ENCODE results near the gene GRHL3.

The GRHL3 gene

GRCh38 chr1:24318615-24319311 is 394 bp upstream of the GRHL3 start:
- no peak for DNase-seq (ENCODE audit: low read depth)

DNA sequence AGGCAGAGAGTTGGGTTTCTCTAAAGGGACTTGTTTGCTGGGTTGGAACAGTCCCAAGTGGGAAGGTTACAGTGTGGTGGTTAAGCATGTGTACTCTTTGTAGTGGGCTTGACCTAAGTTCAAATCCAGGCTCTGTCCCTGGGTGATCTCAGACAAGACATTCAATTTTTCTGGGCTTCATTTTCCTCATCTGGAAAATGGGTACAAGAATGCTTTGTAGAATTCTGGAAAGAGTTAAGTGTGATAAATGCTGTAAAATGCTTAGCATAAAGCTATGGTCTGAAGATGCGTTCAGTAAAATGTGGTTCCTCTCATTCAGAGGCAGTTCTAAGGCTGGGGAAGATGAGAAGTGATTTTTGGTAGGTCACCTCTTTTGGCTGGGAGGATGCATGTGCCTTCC is 805 bp downstream of the GRHL3 start:
- no peak for DNase-seq (ENCODE audit: low read depth)

DNA sequence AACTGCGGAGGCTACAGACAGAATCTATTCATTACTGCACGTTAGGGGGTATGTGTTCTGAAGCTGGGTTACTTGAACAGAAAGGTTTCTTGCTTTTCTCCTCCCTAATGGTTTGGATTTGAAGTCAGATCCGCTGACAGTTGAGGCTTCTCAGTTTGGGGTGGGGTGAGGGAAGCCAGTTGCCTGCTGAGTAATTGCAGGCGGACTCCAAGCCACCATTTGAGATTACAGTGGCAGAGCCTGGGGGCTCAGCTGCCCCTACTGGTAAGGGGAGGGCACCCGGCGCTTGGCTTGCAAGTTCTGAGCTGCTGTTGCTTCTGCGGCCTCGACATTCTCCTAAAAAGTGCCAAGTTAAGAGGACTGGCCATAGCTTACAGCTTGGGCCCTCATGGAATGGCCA is 2.0 kb downstream of the GRHL3 start:
- no peak for DNase-seq (ENCODE audit: low read depth)

GRCh38 chr1:24321697-24322469 is 2.7 kb downstream of the GRHL3 start:
- DNase-seq (ENCODE audit: low read depth) = peak; percentile 44

DNA sequence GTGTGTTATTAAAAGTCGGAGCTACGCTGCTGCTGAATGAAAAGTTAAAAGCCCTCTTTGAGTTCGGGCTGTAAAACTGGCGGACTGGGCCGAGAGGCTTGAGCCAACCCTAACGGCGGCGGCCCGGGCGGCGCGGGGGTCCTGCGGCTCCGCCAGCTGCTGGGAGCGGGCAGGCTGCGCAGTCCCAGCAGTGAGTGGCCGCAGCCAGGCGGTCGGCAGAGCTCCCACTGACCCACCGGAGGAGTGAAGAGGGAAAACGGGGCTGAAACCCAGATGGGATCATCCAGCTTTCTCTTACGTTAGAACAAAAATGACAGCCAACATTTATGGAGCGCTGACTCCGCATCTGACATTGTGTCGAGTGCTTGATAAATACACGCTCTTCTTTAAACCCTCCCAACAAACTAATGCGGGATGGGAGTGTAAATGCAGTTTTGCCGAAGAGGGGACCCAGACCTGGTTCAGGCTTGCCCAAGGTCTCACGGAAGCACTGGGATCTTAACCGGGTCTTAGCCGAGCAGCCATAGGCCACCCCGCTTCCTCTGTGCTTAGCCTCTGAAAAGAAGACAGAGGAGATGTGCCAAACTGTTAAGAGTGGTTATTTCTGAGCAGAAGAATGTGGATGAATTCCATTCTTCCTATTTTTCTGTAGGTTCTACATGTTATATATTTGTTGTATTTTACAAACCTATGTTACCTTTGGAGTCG is 3.5 kb downstream of the GRHL3 start:
- no peak for DNase-seq (ENCODE audit: low read depth)

DNA sequence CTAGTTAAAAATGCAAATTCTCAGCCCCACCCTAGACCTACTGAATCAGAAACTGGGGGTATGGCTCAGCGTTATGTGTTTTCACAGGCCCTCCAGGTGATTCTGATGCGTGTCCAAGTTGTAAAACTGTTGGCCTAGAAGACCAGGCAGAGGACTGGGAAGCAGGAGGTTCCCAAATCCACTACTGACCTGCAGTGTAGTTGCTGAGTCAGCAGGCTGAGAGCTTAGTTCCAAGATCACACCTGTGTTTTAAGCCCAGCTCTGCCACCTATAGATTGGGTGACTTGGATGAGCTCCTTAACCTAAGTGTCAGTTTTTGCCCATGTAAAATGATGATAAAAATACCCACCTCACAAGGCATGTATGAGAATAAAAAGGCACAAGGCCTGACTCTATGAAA is 4.1 kb downstream of the GRHL3 start:
- no peak for DNase-seq (ENCODE audit: low read depth)

- no peak for DNase-seq (ENCODE audit: low read depth)
These were observed 5.7 kb downstream of the GRHL3 start for GRCh38 chr1:24324903-24325302.

GRCh38 chr1:24325587-24326449 is 6.7 kb downstream of the GRHL3 start:
- no peak for DNase-seq (ENCODE audit: low read depth)

DNA sequence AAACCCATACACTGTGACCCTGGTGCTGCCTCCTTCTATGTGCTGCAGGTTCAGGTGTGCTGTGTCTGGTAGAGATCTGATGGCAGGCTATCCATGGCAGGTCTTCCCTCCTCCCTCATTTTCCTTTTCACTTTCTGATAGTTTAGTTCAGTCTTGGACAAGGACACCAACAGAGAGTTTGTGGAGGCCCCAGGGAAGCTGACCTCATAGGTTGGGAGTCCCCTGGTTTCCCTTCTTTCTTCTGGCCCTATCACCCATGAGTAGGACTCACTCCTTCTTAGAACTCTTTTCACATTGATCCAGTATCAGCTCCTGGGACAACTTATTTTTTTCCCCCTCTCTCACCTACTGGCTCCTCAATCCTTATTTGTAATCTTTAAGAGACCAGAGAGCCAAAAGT is 8.3 kb downstream of the GRHL3 start:
- DNase-seq (ENCODE audit: low read depth) = no peak

DNA sequence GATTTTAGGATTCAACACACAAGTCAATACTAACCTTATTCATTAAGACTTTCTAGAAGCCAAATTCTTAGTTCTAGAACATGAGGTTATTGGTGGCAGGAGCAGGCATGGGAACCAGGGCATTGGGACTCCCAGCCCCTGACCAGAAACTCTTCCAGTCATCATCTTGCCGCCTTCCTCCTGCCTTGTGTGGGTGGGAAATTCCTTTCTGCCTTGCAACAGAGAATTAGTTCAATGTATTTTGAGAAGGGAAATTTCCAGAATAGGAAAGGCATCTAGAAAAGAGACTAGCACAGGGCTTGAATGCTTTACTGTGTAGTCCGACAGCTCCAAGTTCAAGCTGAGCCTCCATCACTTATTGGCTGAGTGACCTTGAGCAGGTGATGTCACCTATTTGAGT is 8.7 kb downstream of the GRHL3 start:
- DNase-seq (ENCODE audit: low read depth) = no peak

- DNase-seq (ENCODE audit: low read depth) = no peak
These were observed 10.2 kb downstream of the GRHL3 start for GRCh38 chr1:24329331-24329730.

DNA sequence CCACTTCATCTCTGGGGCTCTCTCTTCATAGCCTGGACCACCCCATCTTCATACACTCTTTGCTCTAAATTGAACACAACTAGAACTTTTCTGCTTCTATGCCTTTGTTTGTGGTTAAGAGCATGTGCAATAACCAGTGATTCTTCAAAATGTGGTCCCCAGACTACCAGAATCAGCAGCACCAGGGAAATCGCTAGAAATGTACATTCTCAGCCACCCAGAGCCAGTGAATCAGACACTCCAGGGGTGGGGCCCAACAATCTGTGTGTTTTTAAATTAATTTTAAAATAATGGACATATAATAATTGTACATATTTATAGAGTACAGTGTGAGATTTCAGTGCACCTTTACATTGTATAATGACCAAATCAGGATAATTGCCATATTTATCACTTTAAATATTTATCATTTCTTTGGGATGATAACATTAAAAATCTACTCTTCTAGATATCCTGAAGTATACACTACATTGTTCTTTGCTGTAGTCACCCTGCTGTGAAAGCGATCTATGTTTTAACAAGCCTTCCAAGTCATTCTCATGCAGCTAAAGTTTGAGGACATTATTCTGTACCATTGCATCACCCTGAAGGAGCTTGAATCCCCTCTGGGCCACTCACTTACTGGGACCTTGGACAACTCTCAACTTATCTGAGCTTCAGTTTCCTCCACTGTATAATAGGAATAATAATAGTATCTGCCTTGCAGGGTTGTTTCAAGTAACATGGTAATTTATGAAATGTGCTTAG is 10.8 kb downstream of the GRHL3 start:
- DNase-seq (ENCODE audit: low read depth) = peak; percentile 53

GRCh38 chr1:24331961-24332673 is 13.0 kb downstream of the GRHL3 start:
- no peak for DNase-seq (ENCODE audit: low read depth)

GRCh38 chr1:24336075-24336474 is 16.9 kb downstream of the GRHL3 start:
- DNase-seq (ENCODE audit: low read depth) = no peak

- DNase-seq (ENCODE audit: low read depth) = no peak
These were observed 18.3 kb downstream of the GRHL3 start for GRCh38 chr1:24337455-24337854.

GRCh38 chr1:24338447-24338846 is 19.3 kb downstream of the GRHL3 start:
- no peak for DNase-seq (ENCODE audit: low read depth)

GRCh38 chr1:24339996-24340395 is 20.8 kb downstream of the GRHL3 start:
- DNase-seq (ENCODE audit: low read depth) = no peak

GRCh38 chr1:24340770-24341169 is 21.6 kb downstream of the GRHL3 start:
- DNase-seq (ENCODE audit: low read depth) = no peak

DNA sequence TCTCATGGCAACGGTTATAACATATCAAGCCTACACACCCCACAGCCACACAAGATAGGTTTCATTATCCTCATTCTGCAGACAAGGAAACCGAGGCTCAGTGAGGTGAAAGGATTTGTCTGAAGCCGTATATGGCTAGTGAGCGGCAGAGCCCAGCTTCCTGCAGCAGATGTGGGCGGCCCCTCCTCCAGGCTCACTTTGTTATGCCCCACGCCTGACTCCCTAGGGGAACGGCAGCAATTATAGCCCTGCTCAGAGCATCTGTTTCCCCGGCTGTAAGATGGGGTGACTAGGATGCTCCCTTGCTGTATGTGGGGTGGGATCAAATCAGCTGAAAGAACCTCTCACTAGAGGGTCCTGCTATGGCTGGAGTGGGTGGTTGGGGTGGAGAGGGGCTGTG is 22.1 kb downstream of the GRHL3 start:
- DNase-seq (ENCODE audit: low read depth) = no peak

GRCh38 chr1:24343412-24344089 is 24.4 kb downstream of the GRHL3 start:
- DNase-seq (ENCODE audit: low read depth) = no peak

Measured in non-pigmented ciliary epithelial cell (primary cell).